SK-N-SH (cell line): Measurements from ENCODE around the gene TRIP4. TPM values are rescaled to one million over a fixed set of nuclear protein-coding genes. Genes with fewer than 3 reads are reported as not detected.

Experiments
- CTCF ChIA-PET: fragments of 300-600, 350-600 bp; formaldehyde crosslinking; extraction: SDS; loops from one replicate; lab custom pipeline; 2021; lab: Yijun Ruan, JAX
- POLR2A ChIA-PET: fragments of 350-600 bp; sonication (Branson Sonifier 250); formaldehyde crosslinking; extraction: SDS; loops from one replicate; lab custom pipeline; 2020; ENCODE audit warnings: antibody characterized with exemption, inconsistent platforms; lab: Yijun Ruan, JAX
- DNase-seq: peaks from one replicate; pipeline ENCODE4 v3.0.0; 2012
- H2AFZ ChIP-seq: fragments of 200-600 bp; sonication (generic); 2 replicates; pipeline ENCODE4 v1.8.1; 2016; ENCODE audit warnings: antibody characterized with exemption, mild to moderate bottlenecking, low read depth
- H3F3A ChIP-seq: fragments of 200-600 bp; sonication (generic); replicated peaks from 2 replicates; pipeline ENCODE3; 2016; ENCODE audit warnings: antibody characterized with exemption, mild to moderate bottlenecking; ENCODE audit not compliant: insufficient read depth
- H3K27ac ChIP-seq, 2 experiments: fragments of 200-500 bp in 1 of 2; fragments of 200-600 bp in 1 of 2; sonication (Bioruptor generic) in 1 of 2; sonication (generic), shearing (Covaris generic) in 1 of 2; 2 replicates each; pipeline versions ENCODE4 v1.5.1 to v1.6.1; 2014 to 2016; ENCODE audit warnings: low read depth in 2 of 2, inconsistent platforms in 1 of 2, low read length in 1 of 2, mild to moderate bottlenecking in 1 of 2, mixed read lengths in 1 of 2
- H3K27me3 ChIP-seq: fragments of 200-600 bp; sonication (generic), shearing (Covaris generic); 2 replicates; pipeline ENCODE4 v1.6.1; 2016; ENCODE audit warnings: mixed run types; ENCODE audit not compliant: insufficient read depth
- H3K36me3 ChIP-seq, 2 experiments: fragments of 200-500 bp in 1 of 2; fragments of 200-600 bp in 1 of 2; sonication (Bioruptor generic) in 1 of 2; sonication (generic) in 1 of 2; replicated peaks in 1 of 2; 2 replicates each; pipeline versions ENCODE3 to v1.5.1; 2014 to 2016; ENCODE audit warnings: low read length in 1 of 2, mild to moderate bottlenecking in 1 of 2; ENCODE audit not compliant: insufficient read depth in 2 of 2, control insufficient read depth in 1 of 2
- H3K4me1 ChIP-seq, 2 experiments: fragments of 200-500 bp in 1 of 2; fragments of 200-600 bp in 1 of 2; sonication (Bioruptor generic) in 1 of 2; sonication (generic), shearing (Covaris generic) in 1 of 2; 2 replicates each; pipeline versions ENCODE4 v1.5.1 to v1.6.1; 2014 to 2016; ENCODE audit warnings: low read depth in 1 of 2, low read length in 1 of 2, mixed run types in 1 of 2; ENCODE audit not compliant: insufficient read depth in 2 of 2, control insufficient read depth in 1 of 2
- H3K4me2 ChIP-seq: fragments of 200-600 bp; sonication (generic), shearing (Covaris generic); 2 replicates; pipeline ENCODE4 v1.6.1; 2017; ENCODE audit warnings: mixed run types
- H3K4me3 ChIP-seq, 2 experiments: fragments of 200-500 bp in 1 of 2; fragments of 200-600 bp in 1 of 2; sonication (Bioruptor generic) in 1 of 2; sonication (generic), shearing (Covaris generic) in 1 of 2; 2 replicates each; pipeline versions ENCODE4 v1.5.1 to v1.8.1; 2014 to 2016; ENCODE audit warnings: low read depth in 2 of 2, inconsistent platforms in 1 of 2, low read length in 1 of 2, mild to moderate bottlenecking in 1 of 2, mixed read lengths in 1 of 2, moderate library complexity in 1 of 2
- H3K79me2 ChIP-seq: fragments of 200-600 bp; sonication (generic); 2 replicates; pipeline ENCODE4 v1.8.1; 2017; ENCODE audit warnings: mild to moderate bottlenecking; ENCODE audit not compliant: insufficient read depth
- H3K9ac ChIP-seq: fragments of 200-600 bp; sonication (generic); 2 replicates; pipeline ENCODE4 v1.6.1; 2017; ENCODE audit warnings: mixed run types
- H3K9me2 ChIP-seq: fragments of 200-600 bp; sonication (generic); 2 replicates; pipeline ENCODE4 v1.6.1; 2017; ENCODE audit warnings: mixed run types
- H3K9me3 ChIP-seq: fragments of 200-600 bp; sonication (generic); 2 replicates; pipeline ENCODE4 v1.6.1; 2017; ENCODE audit warnings: mixed run types, mild to moderate bottlenecking, moderate library complexity
- H4K20me1 ChIP-seq: fragments of 200-600 bp; sonication (generic); 2 replicates; pipeline ENCODE4 v1.6.1; 2017; ENCODE audit warnings: mild to moderate bottlenecking, mixed run types; ENCODE audit not compliant: insufficient read depth
- CHD2 ChIP-seq: fragments of 150-350 bp; IDR thresholded peaks from 2 replicates; pipeline ENCODE4 v1.6.1; 2018; ENCODE audit warnings: low read length; ENCODE audit not compliant: partially characterized antibody
- EP300 ChIP-seq, 2 experiments: IDR thresholded peaks; 2 replicates each; pipeline versions ENCODE4 v1.4.0 to v1.6.1; 2012; ENCODE audit warnings: borderline replicate concordance in 1 of 2, low read depth in 1 of 2, low read length in 1 of 2
- EZH2phosphoT487 ChIP-seq: fragments of 200-600 bp; sonication (generic); IDR thresholded peaks from 2 replicates; pipeline ENCODE4 v1.6.1; 2017; ENCODE audit warnings: low read depth, mixed run types, mild to moderate bottlenecking, antibody characterized with exemption, moderate library complexity, borderline replicate concordance
- FOXJ3 ChIP-seq: sonication (generic); formaldehyde crosslinking; IDR thresholded peaks from 2 replicates; pipeline ENCODE4 v1.5.1; 2020; ENCODE audit warnings: mild to moderate bottlenecking, missing genetic modification reagents
- FOXM1 ChIP-seq: IDR thresholded peaks from 2 replicates; pipeline ENCODE4 v1.4.0; 2012; ENCODE audit warnings: low read depth, mild to moderate bottlenecking
- GABPA ChIP-seq: IDR thresholded peaks from 2 replicates; pipeline ENCODE4 v1.4.0; 2012; ENCODE audit warnings: low read depth, mild to moderate bottlenecking
- GATA2 ChIP-seq: sonication (generic); formaldehyde crosslinking; IDR thresholded peaks from 2 replicates; pipeline ENCODE4 v1.5.0; 2020; ENCODE audit warnings: mild to moderate bottlenecking, missing genetic modification reagents
- IRF3 ChIP-seq: fragments of 150-350 bp; IDR thresholded peaks from 2 replicates; pipeline ENCODE4 v1.6.1; 2016; ENCODE audit warnings: mild to moderate bottlenecking, low read depth, low read length
- JUND ChIP-seq: IDR thresholded peaks from 2 replicates; pipeline ENCODE4 v1.4.0; 2012
- MEF2A ChIP-seq: IDR thresholded peaks from 2 replicates; pipeline ENCODE4 v1.4.0; 2012; ENCODE audit warnings: low read depth, borderline replicate concordance
- NFIC ChIP-seq: IDR thresholded peaks from 2 replicates; pipeline ENCODE4 v1.4.0; 2012; ENCODE audit warnings: borderline replicate concordance
- NRF1 ChIP-seq: IDR thresholded peaks from 2 replicates; pipeline ENCODE4 v1.6.1; 2012; ENCODE audit warnings: low read depth, mild to moderate bottlenecking, low read length
- PBX3 ChIP-seq: IDR thresholded peaks from 2 replicates; pipeline ENCODE4; 2012
- RCOR1 ChIP-seq: fragments of 150-350 bp; IDR thresholded peaks from 2 replicates; pipeline ENCODE4 v1.6.1; 2017; ENCODE audit warnings: antibody characterized with exemption, low read length
- SIN3A ChIP-seq: IDR thresholded peaks from 2 replicates; pipeline ENCODE4 v1.6.1; 2012; ENCODE audit warnings: low read depth, mild to moderate bottlenecking, low read length, moderate library complexity, borderline replicate concordance
- TEAD4 ChIP-seq: IDR thresholded peaks from 2 replicates; pipeline ENCODE4 v1.4.0; 2012; ENCODE audit warnings: mild to moderate bottlenecking, borderline replicate concordance; ENCODE audit not compliant: insufficient read depth
- USF1 ChIP-seq: IDR thresholded peaks from 2 replicates; pipeline ENCODE4 v1.4.0; 2012; ENCODE audit warnings: low read depth, borderline replicate concordance
- USF2 ChIP-seq: fragments of 150-350 bp; IDR thresholded peaks from 2 replicates; pipeline ENCODE4 v1.6.1; 2017; ENCODE audit warnings: antibody characterized with exemption, low read length, low read depth, borderline replicate concordance
- ZBTB33 ChIP-seq: IDR thresholded peaks from 2 replicates; pipeline ENCODE4 v1.4.0; 2012; ENCODE audit warnings: low read depth, borderline replicate concordance
- WGBS: methylation state at CpG from one replicate; pipeline ENCODE4 v1.1.6; 2017; ENCODE audit warnings: low lambda C conversion rate; 5-methylcytosine and 5-hydroxymethylcytosine counted together
- polyA plus RNA-seq, 3 experiments: library from polyadenylated mRNA; depleted of rRNA; stranded (reverse); fragments of >200 nt; gene quantifications; 2 replicates each; pipeline ENCODE4 v1.2.3, GENCODE V29; 2012

Gene TRIP4
- polyA plus RNA-seq, 1 of the 3 experiments (the other 2 are of a cell fraction), result 14.5 TPM

GRCh38 chr15:64361259-64361658, 26.4 kb upstream of the TRIP4 start:
- 88% methylated on average over 4 of the region's 4 CpGs for WGBS
- Histone ChIP-seq H4K20me1 (no peaks in the 10 kb centered on the region), H3K27me3 (no peaks in the 10 kb centered on the region), H3K9me3 (no peaks in the 10 kb centered on the region), H3K9ac (no peak overlapping the region), H3K4me3 (no peak overlapping the region), H3K36me3 (peaks cover 0 to 3% of the 10 kb centered on the region in 2 experiments), H3K79me2 (0 out of 2 replicates have a peak, but pooled peaks cover 5% of the 10 kb centered on the region), H3K9me2 (no peaks in the 10 kb centered on the region), H3K4me1 (peaks cover 0 to 3% of the 10 kb centered on the region in 2 experiments; a peak in 1 of 4 replicates), H3F3A (peaks cover 12% of the 10 kb centered on the region), H3K4me2 (no peak overlapping the region), H2AFZ (no peak overlapping the region), H3K27ac (no peak overlapping the region)
- no peak for DNase-seq
- CTCF ChIA-PET, result interaction anchor here (0.8 kb wide), 1 partner anchor 292 kb away, joined by 4 read pairs; no protein-coding TSS in a partner anchor
- TF ChIP-seq JUND (no peak), MEF2A (no peak), RCOR1 (no peak), USF1 (no peak), ZBTB33 (no peak), GABPA (no peak), FOXJ3 (no peak), FOXM1 (no peak)
- POLR2A ChIA-PET, result no interaction called here

- Histone ChIP-seq H3K4me2 (no peak overlapping the region), H3K79me2 (0 out of 2 replicates have a peak, but pooled peaks cover 11% of the 10 kb centered on the region), H2AFZ (no peak overlapping the region), H3K9me3 (no peaks in the 10 kb centered on the region), H3K4me1 (no peaks in the 10 kb centered on the region), H3K9ac (no peak overlapping the region), H3K9me2 (no peaks in the 10 kb centered on the region), H4K20me1 (no peaks in the 10 kb centered on the region), H3F3A (peaks cover 5% of the 10 kb centered on the region), H3K36me3 (no peaks in the 10 kb centered on the region), H3K27me3 (no peaks in the 10 kb centered on the region), H3K27ac (no peak overlapping the region), H3K4me3 (no peak overlapping the region)
- WGBS, result 92% methylated on average over 2 of the region's 2 CpGs
- CTCF ChIA-PET, result interaction anchor here (0.8 to 1.2 kb wide), 2 partner anchors 13 to 215 kb away, joined by 3 read pairs; partner anchors contain the start of gene CSNK1G1
- DNase-seq, result no peak
- POLR2A ChIA-PET, result no interaction called here
- TF ChIP-seq GATA2 (CRISPR knock-in tag), result no peak
- TF ChIP-seq JUND, result no peak
- no peak for TF ChIP-seq EP300 (IDR thresholded peaks at IDR 0.05; ENCODE audit: borderline replicate concordance in 1 of 2, low read depth in 1 of 2, low read length in 1 of 2)
- no peak for TF ChIP-seq FOXJ3
- TF ChIP-seq USF2, result no peak
- TF ChIP-seq SIN3A, result no peak
- no peak for TF ChIP-seq PBX3
- TF ChIP-seq NRF1, result no peak
- no peak for TF ChIP-seq IRF3
- TF ChIP-seq RCOR1, result no peak
- no peak for TF ChIP-seq TEAD4
- no peak for TF ChIP-seq GABPA
- TF ChIP-seq CHD2, result no peak
- no peak for TF ChIP-seq NFIC
- no peak for TF ChIP-seq EZH2phosphoT487
Observed at GRCh38 chr15:64369078-64369607, 18.5 kb upstream of the TRIP4 start.
